Stimulated activated CD8-positive, alpha-beta memory T cell treated with anti-CD3 and anti-CD28 coated beads, Interleukin-15, amount 100 ng/mL, for 4 hours (primary cell): ENCODE results near the gene RIPPLY3.

Source experiments
- DNase-seq, 2 donors: peaks; one replicate each; pipeline ENCODE4 v3.0.0-alpha.2; 2020; ENCODE audit warnings: low read depth in 2 of 2

The RIPPLY3 gene

GRCh38 chr21:37061926-37062592 lies 55.6 kb downstream of the RIPPLY3 start:
- no peak for DNase-seq

- DNase-seq = no peak
Observed at GRCh38 chr21:37062593-37062935, 56.1 kb downstream of the RIPPLY3 start.

GRCh38 chr21:37063433-37063832 lies 56.9 kb downstream of the RIPPLY3 start:
- no peak for DNase-seq

- DNase-seq = no peak
Observed at GRCh38 chr21:37064841-37065240, 58.3 kb downstream of the RIPPLY3 start.

GRCh38 chr21:37065561-37066177 lies 59.2 kb downstream of the RIPPLY3 start:
- DNase-seq = no peak
